Tibial nerve (tissue), 4 donors: Measurements from ENCODE around the gene MED9. TPM values are rescaled to one million over a fixed set of nuclear protein-coding genes. Genes with fewer than 3 reads are reported as not detected.
A peak's percentile ranks its signal among the peaks of the same experiment; 100 is the strongest.

Experiments used
- DNase-seq, 2 donors: peaks; one replicate each; pipeline ENCODE4 v3.0.0-alpha.2; 2019; ENCODE audit warnings: low spot score in 2 of 2
- H3K27ac ChIP-seq, 4 donors: fragments of 200-600 bp; sonication (generic) in 3 of 4; one replicate each; pipeline ENCODE4 v1.5.1; 2017 to 2019; ENCODE audit warnings: mild to moderate bottlenecking in 1 of 4
- H3K27me3 ChIP-seq, 2 donors: fragments of 200-600 bp; sonication (generic) in 1 of 2; one replicate each; pipeline versions ENCODE4 v1.5.1 to v1.6.0; 2017 to 2019
- H3K36me3 ChIP-seq, 3 donors: fragments of 200-600 bp; sonication (generic); one replicate each; pipeline ENCODE4 v1.5.1; 2018 to 2019
- H3K4me1 ChIP-seq, 4 donors: fragments of 200-600 bp; sonication (generic) in 3 of 4; one replicate each; pipeline ENCODE4 v1.5.1; 2017 to 2019
- H3K4me3 ChIP-seq, 4 donors: fragments of 200-600 bp; sonication (generic) in 3 of 4; one replicate each; pipeline ENCODE4 v1.5.1; 2017 to 2019; ENCODE audit warnings: mild to moderate bottlenecking in 1 of 4, moderate library complexity in 1 of 4
- H3K9me3 ChIP-seq, 4 donors: fragments of 200-600 bp; sonication (generic) in 3 of 4; one replicate each; pipeline ENCODE4 v1.5.1; 2017 to 2019
- CTCF ChIP-seq, 5 experiments: fragments of 200-600 bp in 3 of 5; fragments of 450-650 bp in 2 of 5; sonication (generic) in 3 of 5; IDR thresholded peaks; one replicate each; pipeline ENCODE4 v1.5.1; 2016 to 2019; ENCODE audit warnings: antibody characterized with exemption in 5 of 5, mild to moderate bottlenecking in 3 of 5, moderate library complexity in 2 of 5
- EP300 ChIP-seq, 2 donors: sonication (generic); formaldehyde crosslinking; IDR thresholded peaks; one replicate each; pipeline ENCODE4 v1.6.1; 2017; ENCODE audit warnings: antibody characterized with exemption in 2 of 2, mild to moderate bottlenecking in 1 of 2
- POLR2A ChIP-seq, 2 donors: fragments of 450-650 bp; IDR thresholded peaks; one replicate each; pipeline ENCODE4 v1.6.1; 2017; ENCODE audit warnings: antibody characterized with exemption in 2 of 2, mild to moderate bottlenecking in 2 of 2, moderate library complexity in 2 of 2
- WGBS, 2 donors: methylation state at CpG; one replicate each; pipeline ENCODE4 v1.1.5; 2018; 5-methylcytosine and 5-hydroxymethylcytosine counted together
- total RNA-seq, 4 donors: library from RNA; depleted of rRNA; stranded (reverse); fragments of >200 nt; gene quantifications; one replicate each; pipeline ENCODE4 v1.1.0, GENCODE V29; 2016

MED9 gene
- total RNA-seq, 4 donors from 2014 or later: 8.0 to 17.5 (median 13.6) TPM

- H3K27ac ChIP-seq: no peak overlapping the region
- no peak for DNase-seq
Measured at GRCh38 chr17:17467720-17468119, 9.1 kb upstream of the MED9 start.

GRCh38 chr17:17468217-17469010 lies 8.4 kb upstream of the MED9 start:
- WGBS, 2 donors: 79 to 91% methylated on average over 5 of the region's 5 CpGs
- H3K4me3 ChIP-seq: no peak overlapping the region
- H3K4me1 ChIP-seq: no peaks in the 10 kb centered on the region
- TF ChIP-seq EP300 (IDR thresholded peaks at IDR 0.05): no peak
- no peak for TF ChIP-seq POLR2A (IDR thresholded peaks at IDR 0.05)
- no peak for TF ChIP-seq CTCF (IDR thresholded peaks at IDR 0.05)
- no peaks in the 10 kb centered on the region for H3K9me3 ChIP-seq
- H3K27me3 ChIP-seq: no peaks in the 10 kb centered on the region
- DNase-seq: no peak
- H3K36me3 ChIP-seq: no peaks in the 10 kb centered on the region
- H3K27ac ChIP-seq: no peak overlapping the region

More at GRCh38 chr17:17467720-17468119, 9.1 kb upstream of the MED9 start:
- WGBS, 2 donors: 47 to 50% methylated on average over 5 of the region's 5 CpGs
- Histone ChIP-seq H3K9me3 (no peaks in the 10 kb centered on the region), H3K4me3 (no peak overlapping the region), H3K4me1 (no peaks in the 10 kb centered on the region), H3K27me3 (no peaks in the 10 kb centered on the region), H3K36me3 (no peaks in the 10 kb centered on the region)
- TF ChIP-seq POLR2A (IDR thresholded peaks at IDR 0.05) (no peak), EP300 (IDR thresholded peaks at IDR 0.05) (no peak), CTCF (IDR thresholded peaks at IDR 0.05) (no peak)

- Histone ChIP-seq H3K4me3 (no peak overlapping the region), H3K36me3 (no peaks in the 10 kb centered on the region), H3K9me3 (no peaks in the 10 kb centered on the region), H3K4me1 (no peaks in the 10 kb centered on the region), H3K27ac (no peak overlapping the region), H3K27me3 (no peaks in the 10 kb centered on the region)
- 95 to 97% methylated on average over 4 of the region's 4 CpGs for WGBS, 2 donors
- no peak for TF ChIP-seq EP300 (IDR thresholded peaks at IDR 0.05)
- TF ChIP-seq POLR2A (IDR thresholded peaks at IDR 0.05): no peak
- TF ChIP-seq CTCF (IDR thresholded peaks at IDR 0.05): no peak
- DNase-seq: no peak
Measured at GRCh38 chr17:17469358-17469757, 7.4 kb upstream of the MED9 start.

GRCh38 chr17:17469996-17470395 lies 6.8 kb upstream of the MED9 start:
- DNase-seq: no peak
- 95 to 96% methylated on average over 3 of the region's 3 CpGs for WGBS, 2 donors
- H3K27ac ChIP-seq: no peak overlapping the region
- H3K9me3 ChIP-seq: no peaks in the 10 kb centered on the region
- H3K4me1 ChIP-seq: no peaks in the 10 kb centered on the region
- H3K27me3 ChIP-seq: no peaks in the 10 kb centered on the region
- H3K4me3 ChIP-seq: no peak overlapping the region
- TF ChIP-seq EP300 (IDR thresholded peaks at IDR 0.05) (no peak), POLR2A (IDR thresholded peaks at IDR 0.05) (no peak), CTCF (IDR thresholded peaks at IDR 0.05) (no peak)
- H3K36me3 ChIP-seq: no peaks in the 10 kb centered on the region

GRCh38 chr17:17472333-17472920 lies 4.4 kb upstream of the MED9 start:
- DNase-seq: no peak
- Histone ChIP-seq H3K9me3 (no peaks in the 10 kb centered on the region), H3K27me3 (no peaks in the 10 kb centered on the region), H3K27ac (peak overlapping the region in 2 of 4 donors; percentile 42 to 54), H3K36me3 (no peaks in the 10 kb centered on the region), H3K4me1 (peaks cover 0 to 2% (median 1%) of the 10 kb centered on the region in 4 donors), H3K4me3 (no peak overlapping the region)
- TF ChIP-seq POLR2A (IDR thresholded peaks at IDR 0.05) (no peak), EP300 (IDR thresholded peaks at IDR 0.05) (no peak), CTCF (IDR thresholded peaks at IDR 0.05) (no peak)
- WGBS, 2 donors: 34 to 40% methylated on average over 8 of the region's 8 CpGs
